Panc1 (cell line): ENCODE measurements around the gene ACSM6.

Experiments
- CTCF ChIP-seq: fragments of 450-650 bp; IDR thresholded peaks from 2 replicates; pipeline ENCODE4 v1.5.1; 2017; ENCODE audit warnings: mild to moderate bottlenecking
- POLR2AphosphoS5 ChIP-seq: IDR thresholded peaks from 2 replicates; pipeline ENCODE4 v1.6.1; 2012; ENCODE audit warnings: mild to moderate bottlenecking, low read depth, low read length, moderate library complexity
- TF ChIP-seq, protein P1 (sequence below), 2 experiments: IDR thresholded peaks; 2 replicates each; pipeline ENCODE4 v1.6.1; 2011 to 2012; ENCODE audit warnings: low read depth in 2 of 2, control low read depth in 1 of 2, low read length in 1 of 2, mild to moderate bottlenecking in 1 of 2, moderate library complexity in 1 of 2; ENCODE audit not compliant: insufficient read depth in 1 of 2

- no peak for TF ChIP-seq CTCF
- no peak for TF ChIP-seq POLR2AphosphoS5
- TF ChIP-seq, protein P1, sequence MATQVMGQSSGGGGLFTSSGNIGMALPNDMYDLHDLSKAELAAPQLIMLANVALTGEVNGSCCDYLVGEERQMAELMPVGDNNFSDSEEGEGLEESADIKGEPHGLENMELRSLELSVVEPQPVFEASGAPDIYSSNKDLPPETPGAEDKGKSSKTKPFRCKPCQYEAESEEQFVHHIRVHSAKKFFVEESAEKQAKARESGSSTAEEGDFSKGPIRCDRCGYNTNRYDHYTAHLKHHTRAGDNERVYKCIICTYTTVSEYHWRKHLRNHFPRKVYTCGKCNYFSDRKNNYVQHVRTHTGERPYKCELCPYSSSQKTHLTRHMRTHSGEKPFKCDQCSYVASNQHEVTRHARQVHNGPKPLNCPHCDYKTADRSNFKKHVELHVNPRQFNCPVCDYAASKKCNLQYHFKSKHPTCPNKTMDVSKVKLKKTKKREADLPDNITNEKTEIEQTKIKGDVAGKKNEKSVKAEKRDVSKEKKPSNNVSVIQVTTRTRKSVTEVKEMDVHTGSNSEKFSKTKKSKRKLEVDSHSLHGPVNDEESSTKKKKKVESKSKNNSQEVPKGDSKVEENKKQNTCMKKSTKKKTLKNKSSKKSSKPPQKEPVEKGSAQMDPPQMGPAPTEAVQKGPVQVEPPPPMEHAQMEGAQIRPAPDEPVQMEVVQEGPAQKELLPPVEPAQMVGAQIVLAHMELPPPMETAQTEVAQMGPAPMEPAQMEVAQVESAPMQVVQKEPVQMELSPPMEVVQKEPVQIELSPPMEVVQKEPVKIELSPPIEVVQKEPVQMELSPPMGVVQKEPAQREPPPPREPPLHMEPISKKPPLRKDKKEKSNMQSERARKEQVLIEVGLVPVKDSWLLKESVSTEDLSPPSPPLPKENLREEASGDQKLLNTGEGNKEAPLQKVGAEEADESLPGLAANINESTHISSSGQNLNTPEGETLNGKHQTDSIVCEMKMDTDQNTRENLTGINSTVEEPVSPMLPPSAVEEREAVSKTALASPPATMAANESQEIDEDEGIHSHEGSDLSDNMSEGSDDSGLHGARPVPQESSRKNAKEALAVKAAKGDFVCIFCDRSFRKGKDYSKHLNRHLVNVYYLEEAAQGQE (IDR thresholded peaks at IDR 0.05; ENCODE audit: insufficient read depth in 1 of 2, low read depth in 2 of 2, low read length in 1 of 2) = no peak
These were observed 55.4 kb downstream of the ACSM6 start for GRCh38 chr10:95249467-95249866.
